Activated T-cell treated with anti-CD3 and anti-CD28 coated beads, Interleukin-2, amount 50 U/mL, for 72 hours (primary cell): ENCODE results near the gene ZNF205. TPM values are rescaled to one million over a fixed set of nuclear protein-coding genes. Genes with fewer than 3 reads are reported as not detected.

Source experiments
- ATAC-seq, 2 donors: fragments of 150-1000 bp; cut with Tn5 transposase; replicated peaks in 1 of 2; 2 replicates each; pipeline ENCODE4 v1.10.0; 2021; ENCODE audit warnings: moderate library complexity in 2 of 2, mild to moderate bottlenecking in 1 of 2
- DNase-seq, 2 donors: peaks; one replicate each; pipeline ENCODE4 v3.0.0; 2021 to 2022; ENCODE audit warnings: mixed read lengths in 1 of 2
- H3K27ac Mint-ChIP-seq: one replicate; pipeline ENCODE4 v1.8.0; 2022; ENCODE audit warnings: mild to moderate bottlenecking, moderate library complexity, mixed read lengths
- H3K27me3 Mint-ChIP-seq: one replicate; pipeline ENCODE4 v1.8.0; 2022; ENCODE audit warnings: low read depth, mixed read lengths
- H3K36me3 Mint-ChIP-seq, 2 donors: one replicate each; pipeline ENCODE4 v1.8.0; 2022; ENCODE audit warnings: mixed read lengths in 2 of 2, mild to moderate bottlenecking in 1 of 2; ENCODE audit not compliant: insufficient read depth in 2 of 2
- H3K4me1 Mint-ChIP-seq: one replicate; pipeline ENCODE4 v1.8.0; 2022; ENCODE audit warnings: low read depth, mixed read lengths
- H3K4me3 Mint-ChIP-seq, 2 donors: one replicate each; pipeline ENCODE4 v1.8.0; 2022; ENCODE audit warnings: mild to moderate bottlenecking in 2 of 2, mixed read lengths in 2 of 2, moderate library complexity in 2 of 2
- H3K9me3 Mint-ChIP-seq, 2 donors: one replicate each; pipeline ENCODE4 v1.8.0; 2022; ENCODE audit warnings: mixed read lengths in 2 of 2
- total RNA-seq, 2 donors: library from RNA; stranded (reverse); gene quantifications; one replicate each; pipeline ENCODE4 v1.2.3, GENCODE V29; 2022

The ZNF205 gene
- total RNA-seq, 2 donors from 2014 or later: 0.12 to 0.28 TPM

GRCh38 chr16:3119701-3120408 is 7.5 kb downstream of the ZNF205 start:
- no peak for DNase-seq
- Mint-ChIP-seq H3K4me1 (peaks cover 11% of the 10 kb centered on the region), H3K4me3 (no peak overlapping the region), H3K27ac (no peak overlapping the region), H3K9me3 (no peaks in the 10 kb centered on the region), H3K27me3 (no peaks in the 10 kb centered on the region), H3K36me3 (no peaks in the 10 kb centered on the region)
- ATAC-seq: no peak

- H3K27me3 Mint-ChIP-seq: no peaks in the 10 kb centered on the region
- no peak overlapping the region for H3K27ac Mint-ChIP-seq
- no peak for ATAC-seq
- H3K36me3 Mint-ChIP-seq: no peaks in the 10 kb centered on the region
- peaks cover 16% of the 10 kb centered on the region for H3K4me1 Mint-ChIP-seq
- DNase-seq: no peak
- H3K9me3 Mint-ChIP-seq: no peaks in the 10 kb centered on the region
- H3K4me3 Mint-ChIP-seq: no peak overlapping the region
Observed at GRCh38 chr16:3120435-3120834, 8.0 kb downstream of the ZNF205 start.

GRCh38 chr16:3121851-3122467 is 9.6 kb downstream of the ZNF205 start:
- H3K27ac Mint-ChIP-seq: no peak overlapping the region
- DNase-seq (no peak), ATAC-seq (no peak)
- H3K4me1 Mint-ChIP-seq: peaks cover 22% of the 10 kb centered on the region
- no peaks in the 10 kb centered on the region for H3K9me3 Mint-ChIP-seq
- H3K4me3 Mint-ChIP-seq: no peak overlapping the region
- H3K27me3 Mint-ChIP-seq: no peaks in the 10 kb centered on the region
- H3K36me3 Mint-ChIP-seq: no peaks in the 10 kb centered on the region

- peaks cover 28% of the 10 kb centered on the region for H3K4me1 Mint-ChIP-seq
- H3K27me3 Mint-ChIP-seq: no peaks in the 10 kb centered on the region
- ATAC-seq (no peak), DNase-seq (no peak)
- peak overlapping the region; percentile 98 to 99 for H3K4me3 Mint-ChIP-seq
- peaks cover 0 to 3% of the 10 kb centered on the region in 2 donors for H3K36me3 Mint-ChIP-seq
- peak overlapping the region; percentile 74 for H3K27ac Mint-ChIP-seq
- H3K9me3 Mint-ChIP-seq: no peaks in the 10 kb centered on the region
Observed at GRCh38 chr16:3122926-3123570, 10.7 kb downstream of the ZNF205 start.

GRCh38 chr16:3123986-3124886 is 11.8 kb downstream of the ZNF205 start:
- Mint-ChIP-seq H3K4me3 (peak overlapping the region; percentile 98 to 99), H3K36me3 (peaks cover 0 to 3% of the 10 kb centered on the region in 2 donors), H3K9me3 (no peaks in the 10 kb centered on the region), H3K4me1 (peaks cover 37% of the 10 kb centered on the region), H3K27me3 (no peaks in the 10 kb centered on the region), H3K27ac (peak overlapping the region; percentile 74)
- peak; percentile 97 to 99 for DNase-seq
- ATAC-seq: peak; percentile 89 to 91

DNA sequence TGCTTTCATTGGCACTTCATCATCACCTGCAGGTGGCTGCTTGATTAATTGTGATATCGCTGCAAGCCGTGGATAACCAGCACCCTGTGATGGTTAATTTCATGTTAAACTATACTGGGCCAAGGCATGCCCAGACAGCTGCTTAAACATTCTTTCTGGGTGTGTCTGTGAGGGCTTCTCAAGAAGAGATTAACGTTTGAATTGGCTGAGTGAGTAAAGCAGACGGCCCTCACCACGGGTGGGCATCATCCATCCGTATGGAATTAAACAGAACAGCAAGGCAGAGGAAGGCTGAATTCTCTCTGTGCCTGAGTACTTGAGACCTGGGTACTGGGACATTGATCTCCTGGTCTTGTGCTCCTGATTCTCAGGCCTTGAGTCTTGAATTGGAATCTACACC is 15.4 kb downstream of the ZNF205 start:
- peaks cover 0 to 9% of the 10 kb centered on the region in 2 donors for H3K36me3 Mint-ChIP-seq
- no peak for DNase-seq
- peaks cover 55% of the 10 kb centered on the region for H3K4me1 Mint-ChIP-seq
- ATAC-seq: no peak
- H3K27me3 Mint-ChIP-seq: no peaks in the 10 kb centered on the region
- H3K9me3 Mint-ChIP-seq: no peaks in the 10 kb centered on the region
- H3K4me3 Mint-ChIP-seq: peak overlapping the region; percentile 24 to 34
- peak overlapping the region; percentile 25 for H3K27ac Mint-ChIP-seq

GRCh38 chr16:3129137-3130131 is 17.0 kb downstream of the ZNF205 start:
- peak; percentile 81 to 85 for DNase-seq
- peak; percentile 67 to 72 for ATAC-seq
- no peaks in the 10 kb centered on the region for H3K27me3 Mint-ChIP-seq
- H3K36me3 Mint-ChIP-seq: peaks cover 0 to 9% of the 10 kb centered on the region in 2 donors
- peak overlapping the region; percentile 57 for H3K27ac Mint-ChIP-seq
- no peaks in the 10 kb centered on the region for H3K9me3 Mint-ChIP-seq
- H3K4me3 Mint-ChIP-seq: peak overlapping the region; percentile 89 to 96
- H3K4me1 Mint-ChIP-seq: peaks cover 56% of the 10 kb centered on the region

DNA sequence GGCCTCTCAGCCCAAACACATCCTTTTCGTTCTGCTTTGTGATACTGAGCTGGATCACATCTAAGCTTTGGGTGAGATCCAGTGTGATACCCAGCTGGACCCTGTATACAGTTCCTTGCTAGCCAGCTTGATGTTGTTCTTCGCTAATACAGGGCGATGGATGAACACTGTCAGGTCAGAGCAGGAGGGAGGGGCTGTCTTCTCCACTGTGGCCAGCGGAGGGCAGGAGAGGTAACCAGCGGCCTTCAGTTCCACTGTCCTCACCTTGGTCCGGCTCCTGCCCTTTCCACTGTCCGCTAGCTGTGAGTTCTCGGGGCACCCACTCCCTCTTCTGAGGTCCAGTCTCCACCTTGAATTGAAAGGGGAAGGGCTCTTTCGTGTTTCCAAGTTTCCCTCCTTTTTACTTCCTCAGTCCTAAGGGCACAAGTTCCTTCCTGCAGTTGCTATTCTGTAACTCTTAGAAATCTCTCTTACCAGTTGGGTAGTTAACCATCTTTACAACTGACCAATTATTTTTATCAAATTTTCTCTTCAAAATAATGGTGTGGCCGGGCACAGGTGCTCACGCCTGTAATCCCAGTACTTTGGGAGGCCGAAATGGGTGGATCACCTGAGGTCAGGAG is 19.5 kb downstream of the ZNF205 start:
- DNase-seq: peak; percentile 66 to 68
- H3K27me3 Mint-ChIP-seq: no peaks in the 10 kb centered on the region
- peak overlapping the region; percentile 31 for H3K27ac Mint-ChIP-seq
- peaks cover 2 to 9% of the 10 kb centered on the region in 2 donors for H3K36me3 Mint-ChIP-seq
- no peak overlapping the region for H3K4me3 Mint-ChIP-seq
- ATAC-seq: no peak
- H3K4me1 Mint-ChIP-seq: peaks cover 56% of the 10 kb centered on the region
- H3K9me3 Mint-ChIP-seq: no peaks in the 10 kb centered on the region

DNA sequence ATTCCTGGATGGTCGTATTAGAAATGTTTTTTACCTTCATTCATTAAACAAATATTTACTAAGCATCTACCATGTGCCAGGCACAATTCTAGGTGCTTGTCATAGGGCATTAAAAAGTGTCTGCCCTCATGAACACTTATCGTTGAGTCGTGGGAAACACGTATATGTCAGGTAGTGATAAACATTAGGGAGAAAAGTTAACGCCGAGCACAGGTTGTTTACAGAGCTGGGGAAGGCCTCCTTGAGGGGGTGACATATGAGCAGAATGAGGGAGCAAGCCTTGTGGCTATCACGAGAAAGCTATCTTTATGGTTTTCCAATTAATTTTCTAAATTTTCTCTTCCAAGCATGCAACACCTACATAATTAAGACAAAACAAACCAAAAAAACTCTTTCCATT is 21.5 kb downstream of the ZNF205 start:
- H3K27me3 Mint-ChIP-seq: no peaks in the 10 kb centered on the region
- peaks cover 2 to 6% of the 10 kb centered on the region in 2 donors for H3K36me3 Mint-ChIP-seq
- DNase-seq: no peak
- H3K4me1 Mint-ChIP-seq: peaks cover 45% of the 10 kb centered on the region
- H3K4me3 Mint-ChIP-seq: peak overlapping the region; percentile 93 to 100
- H3K9me3 Mint-ChIP-seq: no peaks in the 10 kb centered on the region
- ATAC-seq: no peak
- peak overlapping the region; percentile 96 for H3K27ac Mint-ChIP-seq

DNA sequence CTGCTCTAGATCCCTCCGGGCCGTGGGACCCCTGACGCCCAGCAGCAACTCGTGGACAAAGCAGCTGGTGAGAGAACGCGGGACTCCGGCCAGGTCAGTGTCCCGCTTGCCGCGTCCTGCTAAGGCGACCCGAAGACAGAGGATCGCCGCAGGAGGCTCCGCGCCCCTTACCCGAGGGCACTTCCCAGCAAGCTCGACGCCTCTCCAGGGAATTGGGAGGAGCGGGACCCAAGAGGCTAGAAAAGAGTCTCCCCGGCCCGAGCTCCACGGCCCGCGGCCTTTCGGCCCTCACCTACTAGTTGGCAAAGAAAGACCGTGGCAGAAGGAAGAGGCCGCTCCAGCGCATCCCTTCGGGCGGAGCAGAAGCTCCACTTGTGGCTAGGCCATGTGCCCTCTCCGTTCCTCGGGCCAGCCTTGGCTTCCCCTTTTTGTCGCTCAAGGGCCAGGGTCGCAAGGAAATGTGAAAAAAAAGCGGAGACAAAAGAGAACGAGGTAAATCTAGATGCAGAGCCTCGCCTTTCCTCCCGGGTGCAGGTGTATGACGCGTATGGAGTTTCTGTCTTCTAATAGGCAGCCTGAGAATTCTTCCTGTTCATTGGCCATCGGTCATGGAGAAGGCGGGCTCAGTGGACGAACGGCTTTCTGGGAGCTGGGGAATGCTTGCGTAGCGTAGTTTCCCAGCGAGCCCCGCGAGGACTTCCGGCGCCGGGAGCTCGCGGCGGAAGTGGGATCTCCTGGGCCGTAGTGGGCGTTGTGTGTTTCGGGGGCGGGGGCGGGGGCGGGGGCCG is 22.1 kb downstream of the ZNF205 start, which contains the start of gene ZNF213:
Gene ZNF213, plus strand, starts transcription at position 692 of the 788 bp plus-strand sequence. CDS start 2,252 bp downstream, outside the sequence.
- peak; percentile 96 for ATAC-seq
- Mint-ChIP-seq H3K4me1 (peaks cover 40% of the 10 kb centered on the region), H3K9me3 (no peaks in the 10 kb centered on the region), H3K27ac (peak within 1 kb of the TSS; percentile 96), H3K36me3 (peaks cover 2 to 6% of the 10 kb centered on the region in 2 donors), H3K4me3 (peak within 1 kb of the TSS; percentile 93 to 100), H3K27me3 (no peaks in the 10 kb centered on the region)
- DNase-seq: peak; percentile 91 to 95
